ENCODE results near the gene CIP2A.

Gene CIP2A

DNA sequence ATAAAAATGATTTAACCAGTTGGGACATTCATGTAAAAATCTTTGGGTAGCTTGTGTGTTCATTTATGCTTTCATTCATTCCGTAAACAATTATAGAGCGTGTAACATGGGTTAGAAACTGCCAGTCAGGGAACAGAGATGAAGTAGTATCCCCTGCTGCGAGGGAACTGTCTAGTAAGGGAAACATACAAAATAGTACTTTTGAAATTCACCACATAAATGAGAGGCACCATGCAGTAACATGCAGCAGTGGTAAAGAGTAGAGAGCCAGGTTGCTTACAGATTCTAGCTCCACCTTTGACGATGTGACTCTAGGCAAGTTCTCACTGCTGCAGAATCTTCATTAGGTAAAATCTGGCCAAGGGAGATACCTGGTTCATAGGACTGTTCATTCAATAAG lies 1.2 kb upstream of the CIP2A start:
- TF ChIP-seq TCF4 (CRISPR knock-in tag; IDR thresholded peaks at IDR 0.05; ENCODE audit: borderline replicate concordance) (no peak), ESRRG (CRISPR knock-in tag; IDR thresholded peaks at IDR 0.05) (no peak), GLIS3 (CRISPR knock-in tag; IDR thresholded peaks at IDR 0.05) (no peak), ZNF8 (CRISPR knock-in tag; IDR thresholded peaks at IDR 0.05) (no peak), ZFP3 (CRISPR knock-in tag; IDR thresholded peaks at IDR 0.05) (no peak), RARB (CRISPR knock-in tag; IDR thresholded peaks at IDR 0.05) (no peak), TOX (CRISPR knock-in tag; IDR thresholded peaks at IDR 0.05; ENCODE audit: borderline replicate concordance) (no peak), CSDC2 (CRISPR knock-in tag; IDR thresholded peaks at IDR 0.05) (no peak)
- TF ChIP-seq, protein P1, sequence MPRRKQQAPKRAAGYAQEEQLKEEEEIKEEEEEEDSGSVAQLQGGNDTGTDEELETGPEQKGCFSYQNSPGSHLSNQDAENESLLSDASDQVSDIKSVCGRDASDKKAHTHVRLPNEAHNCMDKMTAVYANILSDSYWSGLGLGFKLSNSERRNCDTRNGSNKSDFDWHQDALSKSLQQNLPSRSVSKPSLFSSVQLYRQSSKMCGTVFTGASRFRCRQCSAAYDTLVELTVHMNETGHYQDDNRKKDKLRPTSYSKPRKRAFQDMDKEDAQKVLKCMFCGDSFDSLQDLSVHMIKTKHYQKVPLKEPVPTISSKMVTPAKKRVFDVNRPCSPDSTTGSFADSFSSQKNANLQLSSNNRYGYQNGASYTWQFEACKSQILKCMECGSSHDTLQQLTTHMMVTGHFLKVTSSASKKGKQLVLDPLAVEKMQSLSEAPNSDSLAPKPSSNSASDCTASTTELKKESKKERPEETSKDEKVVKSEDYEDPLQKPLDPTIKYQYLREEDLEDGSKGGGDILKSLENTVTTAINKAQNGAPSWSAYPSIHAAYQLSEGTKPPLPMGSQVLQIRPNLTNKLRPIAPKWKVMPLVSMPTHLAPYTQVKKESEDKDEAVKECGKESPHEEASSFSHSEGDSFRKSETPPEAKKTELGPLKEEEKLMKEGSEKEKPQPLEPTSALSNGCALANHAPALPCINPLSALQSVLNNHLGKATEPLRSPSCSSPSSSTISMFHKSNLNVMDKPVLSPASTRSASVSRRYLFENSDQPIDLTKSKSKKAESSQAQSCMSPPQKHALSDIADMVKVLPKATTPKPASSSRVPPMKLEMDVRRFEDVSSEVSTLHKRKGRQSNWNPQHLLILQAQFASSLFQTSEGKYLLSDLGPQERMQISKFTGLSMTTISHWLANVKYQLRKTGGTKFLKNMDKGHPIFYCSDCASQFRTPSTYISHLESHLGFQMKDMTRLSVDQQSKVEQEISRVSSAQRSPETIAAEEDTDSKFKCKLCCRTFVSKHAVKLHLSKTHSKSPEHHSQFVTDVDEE (CRISPR knock-in tag; IDR thresholded peaks at IDR 0.05), result no peak
- TF ChIP-seq, protein P2, sequence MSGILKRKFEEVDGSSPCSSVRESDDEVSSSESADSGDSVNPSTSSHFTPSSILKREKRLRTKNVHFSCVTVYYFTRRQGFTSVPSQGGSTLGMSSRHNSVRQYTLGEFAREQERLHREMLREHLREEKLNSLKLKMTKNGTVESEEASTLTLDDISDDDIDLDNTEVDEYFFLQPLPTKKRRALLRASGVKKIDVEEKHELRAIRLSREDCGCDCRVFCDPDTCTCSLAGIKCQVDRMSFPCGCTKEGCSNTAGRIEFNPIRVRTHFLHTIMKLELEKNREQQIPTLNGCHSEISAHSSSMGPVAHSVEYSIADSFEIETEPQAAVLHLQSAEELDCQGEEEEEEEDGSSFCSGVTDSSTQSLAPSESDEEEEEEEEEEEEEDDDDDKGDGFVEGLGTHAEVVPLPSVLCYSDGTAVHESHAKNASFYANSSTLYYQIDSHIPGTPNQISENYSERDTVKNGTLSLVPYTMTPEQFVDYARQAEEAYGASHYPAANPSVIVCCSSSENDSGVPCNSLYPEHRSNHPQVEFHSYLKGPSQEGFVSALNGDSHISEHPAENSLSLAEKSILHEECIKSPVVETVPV (CRISPR knock-in tag; IDR thresholded peaks at IDR 0.05), result no peak
- no peak for ATAC-seq

GRCh38 chr3:108589998-108590323 lies 723 bp upstream of the CIP2A start:
- TF ChIP-seq, protein P2 (CRISPR knock-in tag; IDR thresholded peaks at IDR 0.05), result no peak
- no peak for TF ChIP-seq OSR1 (CRISPR knock-in tag; IDR thresholded peaks at IDR 0.05)
- TF ChIP-seq TOX (CRISPR knock-in tag; IDR thresholded peaks at IDR 0.05; ENCODE audit: borderline replicate concordance), result no peak
- TF ChIP-seq ZNF8 (CRISPR knock-in tag; IDR thresholded peaks at IDR 0.05), result no peak
- TF ChIP-seq BACH2 (CRISPR knock-in tag; IDR thresholded peaks at IDR 0.05; ENCODE audit: borderline replicate concordance), result no peak
- no peak for TF ChIP-seq ZC3H10 (CRISPR knock-in tag; IDR thresholded peaks at IDR 0.05)
- no peak for TF ChIP-seq ZNF565 (CRISPR knock-in tag; conservative IDR thresholded peaks at IDR 0.05; ENCODE audit: low read depth)
- no peak for TF ChIP-seq ESRRG (CRISPR knock-in tag; IDR thresholded peaks at IDR 0.05)
- no peak for TF ChIP-seq ISL1 (CRISPR knock-in tag; IDR thresholded peaks at IDR 0.05)
- TF ChIP-seq ZFP3 (CRISPR knock-in tag; IDR thresholded peaks at IDR 0.05), result no peak
- TF ChIP-seq SNAI2 (CRISPR knock-in tag; IDR thresholded peaks at IDR 0.05), result no peak
- no peak for TF ChIP-seq ZFP30 (CRISPR knock-in tag; IDR thresholded peaks at IDR 0.05)
- TF ChIP-seq CSDC2 (CRISPR knock-in tag; IDR thresholded peaks at IDR 0.05), result no peak
- TF ChIP-seq, protein P3, sequence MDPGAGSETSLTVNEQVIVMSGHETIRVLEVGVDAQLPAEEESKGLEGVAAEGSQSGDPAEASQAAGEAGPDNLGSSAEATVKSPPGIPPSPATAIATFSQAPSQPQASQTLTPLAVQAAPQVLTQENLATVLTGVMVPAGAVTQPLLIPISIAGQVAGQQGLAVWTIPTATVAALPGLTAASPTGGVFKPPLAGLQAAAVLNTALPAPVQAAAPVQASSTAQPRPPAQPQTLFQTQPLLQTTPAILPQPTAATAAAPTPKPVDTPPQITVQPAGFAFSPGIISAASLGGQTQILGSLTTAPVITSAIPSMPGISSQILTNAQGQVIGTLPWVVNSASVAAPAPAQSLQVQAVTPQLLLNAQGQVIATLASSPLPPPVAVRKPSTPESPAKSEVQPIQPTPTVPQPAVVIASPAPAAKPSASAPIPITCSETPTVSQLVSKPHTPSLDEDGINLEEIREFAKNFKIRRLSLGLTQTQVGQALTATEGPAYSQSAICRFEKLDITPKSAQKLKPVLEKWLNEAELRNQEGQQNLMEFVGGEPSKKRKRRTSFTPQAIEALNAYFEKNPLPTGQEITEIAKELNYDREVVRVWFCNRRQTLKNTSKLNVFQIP (CRISPR knock-in tag; IDR thresholded peaks at IDR 0.05; ENCODE audit: borderline replicate concordance, low read depth), result no peak
- TF ChIP-seq, protein P1 (CRISPR knock-in tag; IDR thresholded peaks at IDR 0.05), result no peak
- TF ChIP-seq ARNTL (CRISPR knock-in tag; IDR thresholded peaks at IDR 0.05; ENCODE audit: borderline replicate concordance, low read depth), result no peak
- no peak for ATAC-seq

- no peak for TF ChIP-seq ISL1 (CRISPR knock-in tag; IDR thresholded peaks at IDR 0.05)
- TF ChIP-seq, protein P1 (CRISPR knock-in tag; IDR thresholded peaks at IDR 0.05), result no peak
- TF ChIP-seq GLIS3 (CRISPR knock-in tag; IDR thresholded peaks at IDR 0.05), result no peak
- no peak for ATAC-seq
These were observed 637 bp downstream of the CIP2A start for GRCh38 chr3:108588601-108589000.
